HCT116 (cell line): ENCODE data around the gene FAM219A.

Experiments used
- JUND ChIP-seq: IDR thresholded peaks from 2 replicates; pipeline ENCODE4 v1.6.1; 2012
- POLR2AphosphoS5 ChIP-seq: IDR thresholded peaks from 2 replicates; pipeline ENCODE4 v1.6.1; 2011; ENCODE audit warnings: mild to moderate bottlenecking, low read depth, low read length, moderate library complexity
- RAD21 ChIP-seq: IDR thresholded peaks from 2 replicates; pipeline ENCODE4 v1.6.1; 2012; ENCODE audit warnings: low read depth, mild to moderate bottlenecking
- YY1 ChIP-seq: IDR thresholded peaks from 2 replicates; pipeline ENCODE4 v1.6.1; 2011; ENCODE audit warnings: low read length, low read depth, moderate library complexity, mild to moderate bottlenecking; ENCODE audit not compliant: insufficient replicate concordance; ENCODE audit errors: extremely low read depth
- TF ChIP-seq, protein P1 (sequence below): IDR thresholded peaks from 2 replicates; pipeline ENCODE4 v1.6.1; 2012
- TF ChIP-seq, protein P2 (sequence below), 3 experiments: fragments of 200-600 bp in 1 of 3; sonication (generic) in 1 of 3; IDR thresholded peaks in 2 of 3; conservative IDR thresholded peaks in 1 of 3; 2 replicates each; pipeline ENCODE4 v1.5.1; 2012 to 2017; ENCODE audit warnings: low read depth in 2 of 3, low read length in 2 of 3, antibody characterized with exemption in 1 of 3, borderline replicate concordance in 1 of 3, control low read depth in 1 of 3, mild to moderate bottlenecking in 1 of 3, mixed read lengths in 1 of 3, mixed run types in 1 of 3, moderate library complexity in 1 of 3; ENCODE audit not compliant: insufficient read depth in 1 of 3

DNA sequence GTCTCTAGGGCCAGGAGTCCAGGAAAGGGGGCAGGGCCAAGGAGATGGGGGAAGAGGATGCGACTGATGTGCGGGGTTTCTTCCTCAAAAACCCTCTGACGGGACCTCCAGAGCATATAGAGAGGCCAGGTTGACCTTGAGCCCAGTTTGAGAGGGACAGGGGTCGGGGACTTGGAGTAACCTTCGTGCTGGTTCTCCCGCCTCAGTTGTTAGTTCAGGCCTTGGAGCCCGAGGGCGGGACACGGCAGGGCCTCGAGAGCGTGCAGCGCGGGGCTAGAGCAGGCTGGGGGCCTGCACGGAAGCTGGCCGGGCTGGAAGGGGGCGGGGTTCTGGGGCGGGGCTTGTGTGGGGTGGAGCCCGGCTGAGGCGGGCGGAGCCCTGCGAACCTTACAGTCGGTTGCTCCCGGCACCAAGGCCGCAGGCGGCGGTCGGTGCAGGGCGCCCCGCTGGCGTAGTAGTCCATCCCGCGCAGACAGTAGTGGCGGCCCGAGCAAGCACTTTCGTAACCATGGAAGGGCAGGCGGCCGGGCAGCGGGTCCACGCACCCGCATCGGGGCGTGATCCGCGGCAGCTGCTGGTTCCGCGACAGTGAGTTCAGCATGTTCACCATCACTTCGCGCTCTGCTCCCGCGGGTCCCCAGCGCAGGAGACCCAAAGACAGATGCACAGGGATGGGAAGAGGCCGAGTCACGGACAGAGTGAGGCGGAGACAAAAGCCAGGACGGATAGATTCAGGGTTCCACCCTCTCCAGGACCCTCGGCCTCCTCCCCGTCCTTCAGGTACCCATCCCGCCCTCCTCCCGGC is 77.7 kb downstream of the FAM219A start:
- TF ChIP-seq POLR2AphosphoS5 (peak; percentile 61; the same call in 1 of the 2 replicates), YY1 (no peak), JUND (no peak), RAD21 (no peak)
- TF ChIP-seq, protein P1, sequence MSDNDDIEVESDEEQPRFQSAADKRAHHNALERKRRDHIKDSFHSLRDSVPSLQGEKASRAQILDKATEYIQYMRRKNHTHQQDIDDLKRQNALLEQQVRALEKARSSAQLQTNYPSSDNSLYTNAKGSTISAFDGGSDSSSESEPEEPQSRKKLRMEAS: no peak
- TF ChIP-seq, protein P2, sequence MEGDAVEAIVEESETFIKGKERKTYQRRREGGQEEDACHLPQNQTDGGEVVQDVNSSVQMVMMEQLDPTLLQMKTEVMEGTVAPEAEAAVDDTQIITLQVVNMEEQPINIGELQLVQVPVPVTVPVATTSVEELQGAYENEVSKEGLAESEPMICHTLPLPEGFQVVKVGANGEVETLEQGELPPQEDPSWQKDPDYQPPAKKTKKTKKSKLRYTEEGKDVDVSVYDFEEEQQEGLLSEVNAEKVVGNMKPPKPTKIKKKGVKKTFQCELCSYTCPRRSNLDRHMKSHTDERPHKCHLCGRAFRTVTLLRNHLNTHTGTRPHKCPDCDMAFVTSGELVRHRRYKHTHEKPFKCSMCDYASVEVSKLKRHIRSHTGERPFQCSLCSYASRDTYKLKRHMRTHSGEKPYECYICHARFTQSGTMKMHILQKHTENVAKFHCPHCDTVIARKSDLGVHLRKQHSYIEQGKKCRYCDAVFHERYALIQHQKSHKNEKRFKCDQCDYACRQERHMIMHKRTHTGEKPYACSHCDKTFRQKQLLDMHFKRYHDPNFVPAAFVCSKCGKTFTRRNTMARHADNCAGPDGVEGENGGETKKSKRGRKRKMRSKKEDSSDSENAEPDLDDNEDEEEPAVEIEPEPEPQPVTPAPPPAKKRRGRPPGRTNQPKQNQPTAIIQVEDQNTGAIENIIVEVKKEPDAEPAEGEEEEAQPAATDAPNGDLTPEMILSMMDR (IDR thresholded peaks at IDR 0.05 in 2 of 3, conservative IDR thresholded peaks at IDR 0.05 in 1 of 3; ENCODE audit: borderline replicate concordance in 1 of 3, insufficient read depth in 1 of 3, low read depth in 2 of 3, low read length in 2 of 3): no peak
